Measurements from ENCODE around the gene FAM72D. TPM values are rescaled to one million over a fixed set of nuclear protein-coding genes. Genes with fewer than 3 reads are reported as not detected.
"Not testable (repeated sequence)": the region's sequence is repeated elsewhere in the genome, so short reads cannot be mapped to it uniquely, and the experiment has no call there.

FAM72D gene
- total RNA-seq, 1 donor from 2014 or later: 1.00 TPM

DNA sequence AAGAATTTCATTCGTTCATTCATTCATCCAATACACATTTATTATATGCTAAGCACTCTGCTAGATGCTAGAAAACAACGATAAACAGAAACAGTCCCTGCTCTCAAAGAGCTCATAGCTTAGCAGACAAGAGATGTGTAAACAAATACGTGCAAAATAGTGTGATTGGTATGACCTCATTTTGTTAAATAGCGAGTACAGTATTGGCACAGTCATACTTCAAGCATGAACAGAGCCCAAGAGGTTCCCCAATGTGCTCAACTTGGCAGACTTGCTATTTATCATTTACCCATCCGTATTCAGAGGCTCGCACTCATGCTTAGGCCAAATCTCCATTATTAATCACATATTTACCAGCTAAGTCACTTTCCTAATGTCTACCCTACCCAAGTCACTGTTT, 24.2 kb upstream of the FAM72D start:
- H3K4me3 Mint-ChIP-seq (ENCODE audit: unreplicated experiment); DNase-seq (ENCODE audit: low read depth); H3K9me3 ChIP-seq (ENCODE audit: insufficient read depth, low read depth, low read length); H3K27me3 Mint-ChIP-seq (ENCODE audit: low read depth, unreplicated experiment); H3K27ac ChIP-seq (ENCODE audit: low read depth, low read length); H3K79me2 ChIP-seq (ENCODE audit: insufficient read depth, low read length); H4K20me1 ChIP-seq (ENCODE audit: insufficient read depth, low read length); H2AFZ ChIP-seq (ENCODE audit: low read depth, low read length); H3K27me3 ChIP-seq (ENCODE audit: insufficient read depth, low read length); H3K4me1 Mint-ChIP-seq (ENCODE audit: low read depth, unreplicated experiment); H3K9me3 Mint-ChIP-seq (ENCODE audit: unreplicated experiment); H3K4me1 ChIP-seq (ENCODE audit: insufficient read depth, low read length); H3K36me3 ChIP-seq (ENCODE audit: insufficient read depth, low read length); H3K27ac Mint-ChIP-seq (ENCODE audit: unreplicated experiment); H3K4me2 ChIP-seq (ENCODE audit: low read length); FAIRE-seq; H3K4me3 ChIP-seq (ENCODE audit: insufficient read depth, low read depth, low read length); H3K9ac ChIP-seq (ENCODE audit: low read length); H3K36me3 Mint-ChIP-seq (ENCODE audit: low read depth, unreplicated experiment): not testable (repeated sequence)

DNA sequence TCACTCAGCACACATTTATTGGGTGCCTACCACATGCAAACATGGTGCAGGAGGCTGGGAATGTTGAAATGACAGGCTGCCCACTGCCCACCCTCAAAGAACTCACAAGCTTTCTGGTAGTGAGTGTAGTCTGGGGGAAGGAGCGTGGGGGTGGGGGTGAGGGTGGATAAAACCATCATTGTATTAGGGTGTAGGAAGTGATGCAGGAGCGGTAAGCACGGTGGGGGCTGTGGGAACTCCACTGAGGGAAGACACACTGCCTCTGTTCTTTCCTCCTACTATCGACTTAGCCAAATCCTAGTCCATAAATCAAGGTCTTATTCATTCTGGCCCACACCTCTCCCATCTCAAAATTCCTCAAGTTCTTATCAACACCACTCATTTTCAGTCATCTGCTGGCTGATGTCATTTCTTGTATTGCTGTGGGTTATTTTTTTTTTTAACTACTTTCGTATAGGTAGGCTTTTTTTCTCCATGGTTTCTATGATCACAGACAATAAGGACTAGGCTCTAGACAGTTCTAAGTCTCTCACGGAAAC, 21.7 kb upstream of the FAM72D start:
- not testable (repeated sequence) for H3K4me1 ChIP-seq (ENCODE audit: insufficient read depth, low read length); H3K9me3 ChIP-seq (ENCODE audit: insufficient read depth, low read depth, low read length); H3K36me3 Mint-ChIP-seq (ENCODE audit: low read depth, unreplicated experiment); H2AFZ ChIP-seq (ENCODE audit: low read depth, low read length); H3K9ac ChIP-seq (ENCODE audit: low read length); H3K27me3 Mint-ChIP-seq (ENCODE audit: low read depth, unreplicated experiment); FAIRE-seq; H3K79me2 ChIP-seq (ENCODE audit: insufficient read depth, low read length); H3K27me3 ChIP-seq (ENCODE audit: insufficient read depth, low read length); H3K27ac Mint-ChIP-seq (ENCODE audit: unreplicated experiment); DNase-seq (ENCODE audit: low read depth); H3K4me3 ChIP-seq (ENCODE audit: insufficient read depth, low read depth, low read length); H3K36me3 ChIP-seq (ENCODE audit: insufficient read depth, low read length); H3K4me3 Mint-ChIP-seq (ENCODE audit: unreplicated experiment); H3K4me1 Mint-ChIP-seq (ENCODE audit: low read depth, unreplicated experiment); H3K4me2 ChIP-seq (ENCODE audit: low read length); H3K27ac ChIP-seq (ENCODE audit: low read depth, low read length); H4K20me1 ChIP-seq (ENCODE audit: insufficient read depth, low read length); H3K9me3 Mint-ChIP-seq (ENCODE audit: unreplicated experiment)

DNA sequence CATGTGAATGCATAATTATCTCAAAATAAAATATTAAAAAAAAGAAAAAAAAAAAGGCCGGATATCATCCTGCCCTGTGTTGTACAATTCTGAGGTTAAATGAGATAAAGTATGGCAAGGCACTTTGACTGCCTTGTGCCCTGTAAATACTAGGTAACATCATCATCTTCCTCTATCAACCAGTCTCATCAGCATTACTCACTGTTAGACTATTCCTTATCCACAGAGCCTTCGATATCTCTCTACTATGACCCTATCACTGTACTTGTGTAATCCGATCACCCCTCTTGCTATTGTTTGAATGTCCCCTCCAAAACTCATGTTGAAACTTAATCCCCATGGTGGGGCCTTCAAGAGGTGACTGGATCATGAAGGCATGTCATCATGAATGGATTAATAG, 18.9 kb upstream of the FAM72D start:
- not testable (repeated sequence) for H3K4me3 Mint-ChIP-seq (ENCODE audit: unreplicated experiment); H3K4me1 ChIP-seq (ENCODE audit: insufficient read depth, low read length); H3K4me3 ChIP-seq (ENCODE audit: insufficient read depth, low read depth, low read length); H3K4me1 Mint-ChIP-seq (ENCODE audit: low read depth, unreplicated experiment); H3K9me3 Mint-ChIP-seq (ENCODE audit: unreplicated experiment); H3K9ac ChIP-seq (ENCODE audit: low read length); H3K4me2 ChIP-seq (ENCODE audit: low read length); H3K36me3 Mint-ChIP-seq (ENCODE audit: low read depth, unreplicated experiment); H3K36me3 ChIP-seq (ENCODE audit: insufficient read depth, low read length); H3K27me3 Mint-ChIP-seq (ENCODE audit: low read depth, unreplicated experiment); H3K27ac ChIP-seq (ENCODE audit: low read depth, low read length); H3K79me2 ChIP-seq (ENCODE audit: insufficient read depth, low read length); H3K9me3 ChIP-seq (ENCODE audit: insufficient read depth, low read depth, low read length); H3K27me3 ChIP-seq (ENCODE audit: insufficient read depth, low read length); H2AFZ ChIP-seq (ENCODE audit: low read depth, low read length); H3K27ac Mint-ChIP-seq (ENCODE audit: unreplicated experiment); H4K20me1 ChIP-seq (ENCODE audit: insufficient read depth, low read length); DNase-seq (ENCODE audit: low read depth); FAIRE-seq

DNA sequence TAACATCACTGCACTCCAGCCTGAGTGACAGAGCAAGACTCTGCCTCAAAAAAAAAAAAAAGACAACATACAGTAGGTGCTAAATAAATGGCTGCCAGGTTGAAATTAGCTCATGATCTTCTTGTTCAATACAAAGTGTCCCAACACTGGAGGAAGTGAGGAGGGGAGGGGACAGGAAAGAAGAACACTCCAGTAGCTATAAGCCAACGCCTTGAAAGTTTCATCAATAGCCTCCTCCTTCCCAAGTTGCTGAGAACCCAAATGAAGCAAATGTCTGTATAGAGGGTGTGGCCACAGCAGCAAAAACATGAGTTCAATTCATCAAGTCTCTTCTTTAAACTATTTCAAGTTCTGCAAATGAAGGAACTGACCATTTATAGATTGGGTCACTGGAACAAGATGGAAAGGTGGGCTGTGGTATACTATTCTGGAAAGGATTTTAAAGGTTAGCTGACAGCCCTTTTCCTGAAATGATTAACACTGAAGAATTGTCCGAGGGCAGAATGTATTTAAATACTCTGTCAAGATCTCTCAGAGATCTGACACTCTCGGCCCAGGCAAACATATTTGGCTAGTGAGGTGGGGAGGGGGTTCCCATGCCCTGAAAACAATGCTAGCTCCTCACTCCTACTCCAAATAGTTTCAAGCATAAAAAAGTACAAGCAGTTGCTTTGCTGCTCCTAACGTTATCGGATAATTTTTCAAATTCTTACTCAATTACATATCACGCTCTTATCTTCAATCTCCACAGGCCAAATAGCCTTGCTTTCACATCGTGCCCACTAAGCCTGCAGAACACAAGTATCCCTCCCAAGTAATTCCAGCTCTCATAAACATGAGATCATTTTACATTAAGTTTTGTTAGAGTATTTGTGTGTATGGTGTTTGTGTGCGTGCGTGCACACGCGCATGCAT, 17.6 kb upstream of the FAM72D start:
- not testable (repeated sequence) for H3K4me2 ChIP-seq (ENCODE audit: low read length); H3K4me1 Mint-ChIP-seq (ENCODE audit: low read depth, unreplicated experiment); H3K9me3 ChIP-seq (ENCODE audit: insufficient read depth, low read depth, low read length); H3K36me3 ChIP-seq (ENCODE audit: insufficient read depth, low read length); FAIRE-seq; H4K20me1 ChIP-seq (ENCODE audit: insufficient read depth, low read length); DNase-seq (ENCODE audit: low read depth); H3K4me3 Mint-ChIP-seq (ENCODE audit: unreplicated experiment); H3K79me2 ChIP-seq (ENCODE audit: insufficient read depth, low read length); H3K4me3 ChIP-seq (ENCODE audit: insufficient read depth, low read depth, low read length); H3K4me1 ChIP-seq (ENCODE audit: insufficient read depth, low read length); H3K9ac ChIP-seq (ENCODE audit: low read length); H3K27me3 ChIP-seq (ENCODE audit: insufficient read depth, low read length); H3K27ac Mint-ChIP-seq (ENCODE audit: unreplicated experiment); H3K9me3 Mint-ChIP-seq (ENCODE audit: unreplicated experiment); H2AFZ ChIP-seq (ENCODE audit: low read depth, low read length); H3K27me3 Mint-ChIP-seq (ENCODE audit: low read depth, unreplicated experiment); H3K36me3 Mint-ChIP-seq (ENCODE audit: low read depth, unreplicated experiment); H3K27ac ChIP-seq (ENCODE audit: low read depth, low read length)

DNA sequence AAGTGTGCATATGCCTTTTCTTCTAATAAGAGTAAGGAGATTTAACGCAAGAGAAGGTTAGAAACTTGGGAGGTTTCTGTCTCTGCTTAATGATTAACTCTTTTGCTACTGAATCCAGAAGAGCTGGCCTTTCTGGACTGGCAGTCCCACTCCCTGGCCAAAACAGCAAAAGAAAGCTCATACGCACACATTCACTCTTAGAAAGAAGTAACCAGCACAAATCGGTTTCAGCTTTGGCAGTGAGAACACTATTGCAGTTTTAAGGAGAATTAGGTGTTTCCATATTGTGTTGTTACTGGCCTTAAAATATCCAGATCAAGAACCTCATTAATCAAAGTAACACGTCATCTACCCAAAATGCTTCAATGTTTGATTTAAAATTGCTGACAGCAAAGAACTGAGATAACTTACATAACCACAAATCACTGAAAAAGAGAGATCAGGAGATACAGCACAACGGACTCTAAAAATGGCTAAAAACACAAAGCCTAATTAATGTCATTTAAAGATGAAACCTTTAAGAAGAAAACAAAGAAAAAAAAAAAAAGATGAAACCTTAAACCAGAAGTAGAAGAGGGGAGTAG, 16.9 kb upstream of the FAM72D start:
- not testable (repeated sequence) for H3K9ac ChIP-seq (ENCODE audit: low read length); H2AFZ ChIP-seq (ENCODE audit: low read depth, low read length); H3K4me3 Mint-ChIP-seq (ENCODE audit: unreplicated experiment); H3K36me3 Mint-ChIP-seq (ENCODE audit: low read depth, unreplicated experiment); H3K9me3 Mint-ChIP-seq (ENCODE audit: unreplicated experiment); H3K4me1 ChIP-seq (ENCODE audit: insufficient read depth, low read length); H3K27ac Mint-ChIP-seq (ENCODE audit: unreplicated experiment); H3K79me2 ChIP-seq (ENCODE audit: insufficient read depth, low read length); H3K27me3 Mint-ChIP-seq (ENCODE audit: low read depth, unreplicated experiment); H3K4me3 ChIP-seq (ENCODE audit: insufficient read depth, low read depth, low read length); DNase-seq (ENCODE audit: low read depth); H4K20me1 ChIP-seq (ENCODE audit: insufficient read depth, low read length); H3K4me1 Mint-ChIP-seq (ENCODE audit: low read depth, unreplicated experiment); H3K36me3 ChIP-seq (ENCODE audit: insufficient read depth, low read length); H3K9me3 ChIP-seq (ENCODE audit: insufficient read depth, low read depth, low read length); H3K27me3 ChIP-seq (ENCODE audit: insufficient read depth, low read length); H3K27ac ChIP-seq (ENCODE audit: low read depth, low read length); FAIRE-seq; H3K4me2 ChIP-seq (ENCODE audit: low read length)

DNA sequence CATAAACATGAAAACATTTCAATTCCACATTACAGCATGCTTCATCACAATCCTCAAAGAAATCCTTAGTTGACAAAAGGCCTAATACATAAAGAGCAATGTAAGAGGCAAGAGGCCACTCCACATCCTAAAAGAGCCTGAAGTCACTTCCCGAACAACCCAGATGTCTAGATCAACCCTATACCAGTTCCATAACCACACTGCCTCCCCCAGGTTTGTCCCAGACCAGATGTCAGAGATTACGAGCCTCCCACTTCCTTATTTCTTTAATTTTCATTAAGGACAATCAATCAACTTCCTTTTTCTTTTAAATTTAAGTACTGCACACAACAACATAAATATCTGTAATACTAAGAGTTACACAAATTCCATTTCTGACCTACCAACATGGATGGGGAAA, 16.0 kb upstream of the FAM72D start:
- H3K9me3 Mint-ChIP-seq (ENCODE audit: unreplicated experiment): not testable (repeated sequence)

More for the DNA sequence above, 16.0 kb upstream of the FAM72D start:
- not testable (repeated sequence) for H3K4me1 Mint-ChIP-seq (ENCODE audit: low read depth, unreplicated experiment); H3K9me3 ChIP-seq (ENCODE audit: insufficient read depth, low read depth, low read length); H3K36me3 ChIP-seq (ENCODE audit: insufficient read depth, low read length); H3K79me2 ChIP-seq (ENCODE audit: insufficient read depth, low read length); H3K4me1 ChIP-seq (ENCODE audit: insufficient read depth, low read length); H3K27me3 Mint-ChIP-seq (ENCODE audit: low read depth, unreplicated experiment); FAIRE-seq; H3K36me3 Mint-ChIP-seq (ENCODE audit: low read depth, unreplicated experiment); DNase-seq (ENCODE audit: low read depth); H3K27ac Mint-ChIP-seq (ENCODE audit: unreplicated experiment); H3K27me3 ChIP-seq (ENCODE audit: insufficient read depth, low read length); H3K27ac ChIP-seq (ENCODE audit: low read depth, low read length); H3K4me2 ChIP-seq (ENCODE audit: low read length); H3K9ac ChIP-seq (ENCODE audit: low read length); H4K20me1 ChIP-seq (ENCODE audit: insufficient read depth, low read length); H3K4me3 ChIP-seq (ENCODE audit: insufficient read depth, low read depth, low read length); H3K4me3 Mint-ChIP-seq (ENCODE audit: unreplicated experiment); H2AFZ ChIP-seq (ENCODE audit: low read depth, low read length)

Data from astrocyte (in vitro differentiated cells and primary cell).